Ascending aorta (tissue), 2 donors: ENCODE data around the gene BCL2L11. TPM values are rescaled to one million over a fixed set of nuclear protein-coding genes. Genes with fewer than 3 reads are reported as not detected.

Experiments
- DNase-seq, 2 donors: peaks; one replicate each; pipeline ENCODE4 v3.0.0-alpha.2; 2019; ENCODE audit warnings: low spot score in 2 of 2
- H3K27ac ChIP-seq, 2 donors: fragments of 200-600 bp; sonication (generic); one replicate each; pipeline ENCODE4 v1.5.1; 2016 to 2017; ENCODE audit warnings: mild to moderate bottlenecking in 1 of 2
- H3K27me3 ChIP-seq: fragments of 200-600 bp; sonication (generic); one replicate; pipeline ENCODE4 v1.5.1; 2017
- H3K36me3 ChIP-seq, 2 donors: fragments of 200-600 bp; sonication (generic); one replicate each; pipeline ENCODE4 v1.5.1; 2016
- H3K4me1 ChIP-seq, 2 donors: fragments of 200-600 bp; sonication (generic); one replicate each; pipeline ENCODE4 v1.5.1; 2016 to 2017; ENCODE audit warnings: mild to moderate bottlenecking in 1 of 2
- H3K4me3 ChIP-seq, 2 donors: fragments of 200-600 bp; sonication (generic); one replicate each; pipeline ENCODE4 v1.5.1; 2016 to 2017; ENCODE audit warnings: mild to moderate bottlenecking in 1 of 2
- H3K9me3 ChIP-seq, 2 donors: fragments of 200-600 bp; sonication (generic); one replicate each; pipeline ENCODE4 v1.5.1; 2016
- CTCF ChIP-seq, 3 experiments: fragments of 200-600 bp in 2 of 3; fragments of 450-650 bp in 1 of 3; sonication (generic) in 2 of 3; IDR thresholded peaks; one replicate each; pipeline ENCODE4 v1.5.1; 2016 to 2019; ENCODE audit warnings: antibody characterized with exemption in 3 of 3, mild to moderate bottlenecking in 1 of 3, moderate library complexity in 1 of 3
- intact Hi-C: fragments of 100-400 bp; cut with DNase I; formaldehyde crosslinking; loops from one replicate; pipeline ENCODE4 v1.15.1; 2023
- total RNA-seq: library from RNA; depleted of rRNA; stranded (reverse); fragments of >200 nt; gene quantifications from one replicate; pipeline ENCODE4 v1.1.0, GENCODE V29; 2016

Gene BCL2L11
- total RNA-seq, 1 donor from 2014 or later = 3.5 TPM

- no peaks in the 10 kb centered on the region for H3K36me3 ChIP-seq
- peak in 1 of 2 donors; percentile 41 for DNase-seq
- no peaks in the 10 kb centered on the region for H3K9me3 ChIP-seq
- TF ChIP-seq CTCF (IDR thresholded peaks at IDR 0.05) = no peak
- H3K4me3 ChIP-seq = no peak overlapping the region
- peaks cover 0 to 8% of the 10 kb centered on the region in 2 donors for H3K4me1 ChIP-seq
- no peak overlapping the region for H3K27ac ChIP-seq
- no peaks in the 10 kb centered on the region for H3K27me3 ChIP-seq
- intact Hi-C loops = no loop called here
Measured at GRCh38 chr2:111188681-111189080, 68.0 kb downstream of the BCL2L11 start.

GRCh38 chr2:111189106-111189505, 68.4 kb downstream of the BCL2L11 start:
- Histone ChIP-seq H3K9me3 (no peaks in the 10 kb centered on the region), H3K4me3 (no peak overlapping the region), H3K27me3 (no peaks in the 10 kb centered on the region), H3K27ac (no peak overlapping the region), H3K36me3 (no peaks in the 10 kb centered on the region), H3K4me1 (peaks cover 0 to 8% of the 10 kb centered on the region in 2 donors)
- no peak for DNase-seq
- no peak for TF ChIP-seq CTCF (IDR thresholded peaks at IDR 0.05)
- intact Hi-C loops = no loop called here

GRCh38 chr2:111190816-111191540, 70.3 kb downstream of the BCL2L11 start:
- no peaks in the 10 kb centered on the region for H3K27me3 ChIP-seq
- H3K27ac ChIP-seq = no peak overlapping the region
- H3K4me3 ChIP-seq = no peak overlapping the region
- H3K9me3 ChIP-seq = no peaks in the 10 kb centered on the region
- no peaks in the 10 kb centered on the region for H3K4me1 ChIP-seq
- no peaks in the 10 kb centered on the region for H3K36me3 ChIP-seq
- no peak for DNase-seq
- TF ChIP-seq CTCF (IDR thresholded peaks at IDR 0.05) = no peak
- intact Hi-C loops = no loop called here

GRCh38 chr2:111191877-111192276, 71.2 kb downstream of the BCL2L11 start:
- intact Hi-C loops = no loop called here
- Histone ChIP-seq H3K36me3 (no peaks in the 10 kb centered on the region), H3K4me1 (no peaks in the 10 kb centered on the region), H3K9me3 (no peaks in the 10 kb centered on the region), H3K27me3 (no peaks in the 10 kb centered on the region), H3K27ac (no peak overlapping the region), H3K4me3 (no peak overlapping the region)
- TF ChIP-seq CTCF (IDR thresholded peaks at IDR 0.05) = no peak
- no peak for DNase-seq

- no peak for TF ChIP-seq CTCF (IDR thresholded peaks at IDR 0.05)
- Histone ChIP-seq H3K36me3 (no peaks in the 10 kb centered on the region), H3K4me1 (no peaks in the 10 kb centered on the region), H3K27me3 (no peaks in the 10 kb centered on the region), H3K27ac (no peak overlapping the region), H3K9me3 (no peaks in the 10 kb centered on the region), H3K4me3 (no peak overlapping the region)
- no peak for DNase-seq
- intact Hi-C loops = no loop called here
Measured at GRCh38 chr2:111192776-111193368, 72.2 kb downstream of the BCL2L11 start.
